ENCODE measurements around the gene NOP58.
A peak's percentile ranks its signal among the peaks of the same experiment; 100 is the strongest.
"Not testable (repeated sequence)": the region's sequence is repeated elsewhere in the genome, so short reads cannot be mapped to it uniquely, and the experiment has no call there.

The NOP58 gene

GRCh38 chr2:202307690-202308089, 42.1 kb downstream of the NOP58 start:
- DNase-seq (ENCODE audit: low read depth) = no peak

- no peak for DNase-seq (ENCODE audit: low read depth)
These were observed 46.3 kb downstream of the NOP58 start for GRCh38 chr2:202311823-202312388.

- no peak for DNase-seq (ENCODE audit: low read depth)
These were observed 48.6 kb downstream of the NOP58 start for GRCh38 chr2:202314116-202314515.

- peak; percentile 63 for DNase-seq (ENCODE audit: low read depth)
These were observed 51.7 kb downstream of the NOP58 start for GRCh38 chr2:202317080-202317857.

- DNase-seq (ENCODE audit: low read depth) = not testable (repeated sequence)
These were observed 54.8 kb downstream of the NOP58 start for GRCh38 chr2:202320362-202320761.

- no peak for DNase-seq (ENCODE audit: low read depth)
These were observed 56.9 kb downstream of the NOP58 start for GRCh38 chr2:202322435-202322834.

GRCh38 chr2:202327858-202328257, 62.3 kb downstream of the NOP58 start:
- DNase-seq (ENCODE audit: low read depth) = no peak

GRCh38 chr2:202335791-202336467, 70.4 kb downstream of the NOP58 start:
- DNase-seq (ENCODE audit: low read depth) = no peak

GRCh38 chr2:202337151-202337550, 71.6 kb downstream of the NOP58 start:
- no peak for DNase-seq (ENCODE audit: low read depth)

- no peak for DNase-seq (ENCODE audit: low read depth)
These were observed 72.3 kb downstream of the NOP58 start for GRCh38 chr2:202337706-202338346.

- DNase-seq (ENCODE audit: low read depth) = no peak
These were observed 73.7 kb downstream of the NOP58 start for GRCh38 chr2:202339071-202339870.

- DNase-seq (ENCODE audit: low read depth) = no peak
These were observed 78.6 kb downstream of the NOP58 start for GRCh38 chr2:202344178-202344577.

GRCh38 chr2:202346180-202346579, 80.6 kb downstream of the NOP58 start:
- no peak for DNase-seq (ENCODE audit: low read depth)

Data from stromal cell of bone marrow (primary cell).